ENCODE results near the gene TNFRSF8.

TNFRSF8 gene

GRCh38 chr1:12064073-12064969, 1.2 kb downstream of the TNFRSF8 start:
- no peak for DNase-seq

DNA sequence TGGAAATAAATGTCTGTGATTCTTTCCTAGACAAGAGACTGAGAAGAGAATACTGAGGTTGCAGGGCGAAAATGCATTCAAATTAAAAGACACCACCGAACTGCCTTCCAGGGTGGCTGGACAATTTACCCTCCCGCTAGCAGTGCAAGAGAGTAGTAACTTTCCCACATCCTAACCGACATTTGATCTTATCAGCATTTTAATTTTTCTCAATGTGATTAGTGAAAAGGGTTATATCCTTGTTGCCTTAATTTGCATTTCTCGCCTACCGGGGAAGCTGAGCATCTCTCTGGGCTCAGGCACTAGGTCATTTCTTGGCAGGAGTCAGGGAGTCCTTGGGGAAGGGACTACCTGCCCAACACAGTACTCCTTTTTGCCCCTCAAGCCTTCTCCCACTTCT, 2.8 kb downstream of the TNFRSF8 start:
- DNase-seq: no peak

DNA sequence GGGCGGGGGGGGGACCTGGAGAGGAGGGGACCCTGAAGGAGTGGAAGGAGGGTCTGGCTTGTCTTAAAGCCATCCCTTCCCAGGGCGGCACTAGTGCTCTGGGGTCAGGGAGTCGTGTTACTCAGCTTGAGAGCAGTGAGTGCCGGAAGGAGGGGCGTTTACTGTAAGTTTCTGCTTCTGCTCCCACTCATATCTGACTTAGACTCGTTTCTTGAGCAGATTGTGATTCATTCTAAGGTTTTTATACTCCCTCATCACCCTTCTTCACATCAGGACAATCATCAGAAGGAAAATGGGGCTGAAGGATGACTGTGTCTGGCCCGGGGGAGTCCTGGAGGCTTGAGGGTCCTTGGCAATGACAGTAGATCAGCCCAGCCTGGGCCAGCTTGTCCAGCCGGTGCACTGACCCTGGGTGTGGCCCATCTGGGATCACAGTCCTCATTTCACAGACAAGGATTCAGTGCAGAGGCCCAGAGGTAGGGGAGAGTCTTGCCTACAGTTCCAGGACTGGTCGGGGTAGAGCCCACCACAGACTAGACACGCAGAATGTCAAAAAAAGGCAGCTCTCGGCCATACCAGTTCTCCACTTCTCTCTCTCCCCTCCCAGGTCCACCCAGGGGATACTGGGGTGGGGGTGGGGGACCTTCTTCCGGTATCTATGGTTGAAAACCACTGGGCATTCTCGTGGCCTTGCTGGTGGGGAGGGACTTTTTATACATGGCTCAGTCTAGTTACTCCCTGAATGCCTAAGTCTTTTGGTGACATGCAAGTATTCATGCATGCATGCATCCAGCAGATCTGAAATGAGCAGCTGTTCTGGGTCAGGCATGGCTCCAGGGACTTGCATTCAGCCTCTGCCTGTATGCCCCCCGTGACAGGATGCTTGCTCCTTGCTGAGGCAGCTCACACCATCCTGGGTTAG, 5.1 kb downstream of the TNFRSF8 start:
- peak; percentile 74 for DNase-seq

GRCh38 chr1:12069623-12070244, 6.6 kb downstream of the TNFRSF8 start:
- no peak for DNase-seq

GRCh38 chr1:12071892-12072291, 8.8 kb downstream of the TNFRSF8 start:
- no peak for DNase-seq

- no peak for DNase-seq
These were observed 9.6 kb downstream of the TNFRSF8 start for GRCh38 chr1:12072741-12073140.

DNA sequence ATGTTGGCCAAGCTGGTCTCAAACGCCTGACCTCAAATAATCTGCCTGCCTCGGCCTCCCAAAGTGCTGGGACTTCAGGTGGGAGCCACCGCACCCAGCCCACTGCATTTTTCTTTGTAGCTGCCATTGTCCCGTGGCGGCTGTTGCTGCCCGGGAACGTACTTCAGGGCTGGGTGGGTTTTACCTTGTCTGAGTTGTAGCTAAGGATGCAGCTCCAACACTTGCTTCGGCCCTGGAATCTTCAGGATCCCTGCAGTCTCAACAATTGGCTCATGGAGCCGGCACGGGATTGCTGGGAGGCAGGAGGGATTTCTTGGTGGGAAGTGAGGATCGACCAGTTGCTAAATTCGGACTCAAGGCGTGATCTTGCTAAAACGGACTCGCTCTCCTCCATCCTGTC, 10.7 kb downstream of the TNFRSF8 start:
- no peak for DNase-seq

DNA sequence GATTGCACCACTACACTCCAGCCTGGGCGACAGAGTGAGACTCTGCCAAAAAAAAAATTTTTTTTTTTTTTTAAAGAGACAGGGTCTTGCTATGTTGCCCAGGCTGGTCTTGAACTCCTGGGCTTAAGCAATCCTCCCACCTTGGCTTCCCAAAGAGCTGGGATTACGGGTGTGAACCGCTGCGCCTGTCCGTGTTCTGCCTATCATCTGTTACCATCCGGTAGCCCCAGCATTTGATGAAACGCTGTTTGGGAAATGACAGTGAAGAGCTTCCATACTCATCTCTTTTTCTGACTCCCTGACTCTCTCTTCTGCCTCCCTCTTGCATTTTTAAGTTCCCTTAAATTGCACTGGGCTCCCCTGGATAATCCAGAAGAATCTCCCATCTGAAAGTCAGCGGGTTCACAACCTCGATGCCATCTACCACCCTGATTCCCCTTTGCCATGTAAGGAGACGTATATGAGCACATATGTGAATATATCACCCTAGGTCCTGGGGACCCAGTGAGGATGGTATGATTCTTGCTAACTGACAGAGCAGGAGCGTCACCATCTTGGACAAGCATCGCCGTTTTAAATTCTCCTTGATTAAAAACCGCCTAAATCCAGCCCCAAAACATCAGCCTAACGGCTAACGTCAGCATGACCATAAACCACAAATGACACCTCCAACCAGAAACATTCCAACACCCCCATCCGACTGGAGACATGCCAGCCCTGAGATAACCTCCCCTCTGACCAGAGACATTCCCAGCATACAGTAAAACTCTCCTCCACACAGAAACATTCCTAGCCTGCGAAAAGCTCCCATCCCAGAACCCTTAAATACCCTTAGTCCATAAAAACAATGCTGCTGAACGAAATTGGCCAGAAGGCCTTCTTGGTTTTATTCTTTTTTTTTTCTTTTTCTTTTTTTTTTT, 12.4 kb downstream of the TNFRSF8 start:
- no peak for DNase-seq

DNA sequence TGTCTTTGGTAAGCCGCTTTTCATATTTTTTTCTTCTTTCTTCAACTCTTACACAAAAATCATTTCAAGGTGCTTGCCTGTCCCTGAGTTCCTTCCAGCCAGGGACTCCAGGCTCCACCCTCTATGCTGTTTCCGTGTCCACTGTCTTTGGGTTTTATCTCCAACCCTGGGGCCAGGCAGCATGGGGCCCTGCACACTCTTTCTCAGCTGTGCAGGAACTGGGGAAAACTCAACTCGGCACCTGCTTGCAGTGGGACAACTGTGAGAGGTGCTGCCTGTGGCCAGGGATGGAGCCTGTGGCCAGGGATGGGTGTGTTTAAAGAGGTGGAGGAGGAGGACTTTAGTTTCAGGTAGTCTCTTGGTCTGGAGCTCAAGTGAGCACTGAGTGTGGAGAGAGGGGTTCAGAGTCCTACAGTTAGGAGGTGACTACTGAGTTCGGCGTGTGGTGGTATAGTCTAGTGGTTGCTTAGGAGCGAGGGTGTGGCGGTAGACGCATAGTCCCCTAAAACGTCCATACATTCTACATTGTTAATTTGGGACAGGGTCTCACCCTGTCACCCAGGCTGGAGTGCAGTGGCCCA, 13.4 kb downstream of the TNFRSF8 start:
- DNase-seq: no peak

- no peak for DNase-seq
These were observed 15.5 kb downstream of the TNFRSF8 start for GRCh38 chr1:12078575-12078937.

DNA sequence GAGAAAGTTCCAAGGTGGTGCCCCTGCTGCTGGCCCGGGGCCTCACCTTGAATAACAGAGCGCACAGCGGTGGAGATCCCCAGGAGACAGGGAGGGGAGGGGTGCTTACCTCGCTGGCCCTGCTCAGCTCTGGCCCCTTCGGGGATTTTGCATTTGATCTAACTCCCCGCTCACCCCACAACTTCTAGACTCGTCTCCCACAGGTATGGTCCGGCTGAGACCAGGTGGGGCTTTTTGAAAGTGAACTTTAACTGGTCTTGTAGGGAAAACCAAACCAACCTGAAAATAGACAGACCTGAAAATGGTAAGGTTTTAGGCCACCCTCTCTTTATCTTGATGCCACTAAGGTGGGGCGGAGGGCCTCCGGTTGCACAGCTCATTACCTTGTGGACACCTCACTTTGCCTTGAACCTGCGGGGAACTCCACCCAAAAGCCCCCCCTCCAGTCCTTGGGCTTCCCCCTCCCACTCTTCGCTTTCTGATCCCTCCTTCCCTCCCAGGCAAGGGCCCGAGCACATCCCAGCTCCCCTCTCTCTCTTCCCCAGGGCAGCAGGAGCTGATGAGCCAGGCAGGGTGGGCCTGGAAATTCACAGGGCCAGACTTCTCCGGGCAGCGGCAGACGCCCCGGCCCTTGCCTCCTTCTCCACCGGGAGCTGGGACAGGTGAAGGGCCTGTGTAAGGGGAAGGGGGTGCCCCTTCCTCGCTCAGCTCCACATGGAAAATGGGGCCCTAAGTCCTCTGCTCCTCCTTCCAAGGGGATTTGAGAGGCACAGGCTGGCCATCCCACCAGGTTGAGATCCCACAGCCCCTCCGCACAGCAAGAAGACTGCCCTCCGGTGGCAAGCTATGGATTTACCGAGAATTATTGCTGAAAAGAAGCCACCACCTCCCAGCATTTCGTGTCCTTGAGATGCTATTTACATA, 16.1 kb downstream of the TNFRSF8 start:
- peak; percentile 42 for DNase-seq

DNA sequence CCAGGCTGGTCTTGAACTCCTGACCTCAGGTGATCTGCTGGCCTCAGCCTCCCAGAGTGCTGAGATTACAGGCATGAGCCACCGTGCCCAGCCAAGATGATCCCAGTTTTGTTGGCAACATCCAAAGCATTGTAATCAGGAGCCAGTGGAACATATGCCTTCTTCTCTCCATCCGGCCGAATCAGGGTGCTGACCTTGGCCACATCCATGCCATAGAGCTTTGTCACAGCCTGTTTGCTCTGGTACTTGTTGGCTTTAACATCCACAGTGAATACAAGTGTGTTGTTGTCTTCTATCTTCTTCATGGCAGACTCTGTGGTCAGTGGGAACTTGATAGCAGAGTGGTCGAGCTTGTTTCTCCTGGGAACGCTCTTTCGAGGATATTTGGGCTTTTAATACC, 17.1 kb downstream of the TNFRSF8 start:
- no peak for DNase-seq

- no peak for DNase-seq
These were observed 17.9 kb downstream of the TNFRSF8 start for GRCh38 chr1:12080773-12081556.

GRCh38 chr1:12081648-12082396, 18.7 kb downstream of the TNFRSF8 start:
- no peak for DNase-seq

DNA sequence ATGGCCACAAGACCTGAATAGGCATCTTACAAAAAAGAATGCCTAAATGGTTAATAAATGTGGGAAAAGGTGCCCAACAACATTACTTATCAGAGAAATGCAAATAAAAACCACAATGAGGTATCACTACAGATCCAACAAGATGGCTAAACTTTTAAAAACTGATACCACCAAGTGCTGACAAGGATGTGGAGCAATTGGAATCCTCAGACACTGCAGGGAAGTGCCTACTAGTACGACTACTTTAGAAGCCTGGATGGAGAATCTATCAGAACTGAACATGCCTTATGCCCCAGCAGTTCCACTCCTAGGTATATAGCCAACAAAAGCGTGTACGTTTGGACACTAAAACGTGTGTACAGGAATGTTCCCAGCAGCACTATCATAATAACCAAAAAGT, 19.9 kb downstream of the TNFRSF8 start:
- DNase-seq: no peak

- DNase-seq: no peak
These were observed 20.7 kb downstream of the TNFRSF8 start for GRCh38 chr1:12083766-12084165.

GRCh38 chr1:12085643-12086260, 22.6 kb downstream of the TNFRSF8 start:
- DNase-seq: no peak

- DNase-seq: peak; percentile 32
These were observed 24.8 kb downstream of the TNFRSF8 start for GRCh38 chr1:12087797-12088314.
